Natural killer cell treated with Interleukin-12 subunit alpha and Interleukin-12 subunit beta and Interleukin-15 and Interleukin-18, amount 100 ng/mL, for 72 hours (primary cell): ENCODE measurements around the gene TPMT. TPM values are rescaled to one million over a fixed set of nuclear protein-coding genes. Genes with fewer than 3 reads are reported as not detected.
A peak's percentile ranks its signal among the peaks of the same experiment; 100 is the strongest.

Experiments
- ATAC-seq, 2 donors: fragments of 150-1000 bp; cut with Tn5 transposase in 1 of 2; sonication (Bioruptor Pico), chemical (Tn5 transposase) in 1 of 2; 2 replicates each; pipeline ENCODE4 v1.10.0; 2021
- DNase-seq: peaks from one replicate; pipeline ENCODE4 v3.0.0; 2022; ENCODE audit warnings: low spot score
- H3K27ac Mint-ChIP-seq, 2 donors: 1 replicate in 1 of 2; 2 replicates in 1 of 2; pipeline ENCODE4 v1.8.0; 2022; ENCODE audit warnings: mixed read lengths in 2 of 2, mild to moderate bottlenecking in 1 of 2, moderate library complexity in 1 of 2
- H3K27me3 Mint-ChIP-seq, 2 donors: 1 replicate in 1 of 2; 2 replicates in 1 of 2; pipeline ENCODE4 v1.8.0; 2022; ENCODE audit warnings: mixed read lengths in 2 of 2
- H3K36me3 Mint-ChIP-seq: one replicate; pipeline ENCODE4 v1.8.0; 2022; ENCODE audit warnings: mixed read lengths
- H3K4me1 Mint-ChIP-seq, 2 donors: 1 replicate in 1 of 2; 2 replicates in 1 of 2; pipeline ENCODE4 v1.8.0; 2022; ENCODE audit warnings: low read depth in 2 of 2, mixed read lengths in 2 of 2, mild to moderate bottlenecking in 1 of 2
- H3K4me3 Mint-ChIP-seq: one replicate; pipeline ENCODE4 v1.8.0; 2022; ENCODE audit warnings: mixed read lengths
- H3K9me3 Mint-ChIP-seq: 2 replicates; pipeline ENCODE4 v1.8.0; 2022; ENCODE audit warnings: mixed read lengths
- total RNA-seq, 2 donors: library from RNA; stranded (reverse); gene quantifications; one replicate each; pipeline ENCODE4 v1.2.3, GENCODE V29; 2022

TPMT gene
- total RNA-seq, 2 donors from 2014 or later: 10.2 to 14.7 TPM

DNA sequence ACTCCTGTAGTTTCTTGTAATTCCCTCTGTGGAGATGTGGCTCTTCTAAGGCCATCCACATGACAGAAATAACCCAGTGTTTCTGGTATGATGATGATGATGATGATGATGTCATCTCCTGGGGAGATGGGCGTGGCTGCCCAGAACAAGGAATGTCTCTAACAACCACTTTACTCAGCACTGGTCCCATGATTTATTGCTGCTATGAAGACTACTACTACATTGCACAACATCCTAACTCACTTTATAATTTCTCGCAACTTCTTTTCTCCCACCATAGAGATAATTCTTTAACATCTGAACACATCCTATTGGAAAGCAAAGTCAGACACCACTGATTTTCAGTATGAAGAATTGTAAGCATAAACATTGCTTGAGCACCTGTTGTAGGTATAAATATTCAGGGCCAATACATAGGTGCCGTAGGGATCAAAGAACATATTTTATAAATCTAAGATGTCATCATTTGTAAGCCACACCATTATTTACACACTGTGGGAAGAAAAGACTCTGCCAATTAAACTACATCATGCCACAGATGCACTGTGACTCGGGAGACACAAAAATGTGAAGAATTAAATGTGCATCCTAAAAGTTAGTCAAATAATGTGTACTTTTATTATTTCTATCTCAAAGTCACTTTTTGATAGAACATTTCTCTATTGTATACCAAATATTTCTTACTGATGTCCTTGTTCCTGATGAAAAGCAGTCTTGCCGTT is 6.4 kb downstream of the TPMT start:
- ATAC-seq: no peak
- H3K27me3 Mint-ChIP-seq: no peaks in the 10 kb centered on the region
- H3K9me3 Mint-ChIP-seq: no peaks in the 10 kb centered on the region
- peaks cover 11 to 15% of the 10 kb centered on the region in 2 donors for H3K4me1 Mint-ChIP-seq
- H3K4me3 Mint-ChIP-seq: no peak overlapping the region
- H3K27ac Mint-ChIP-seq: no peak overlapping the region
- DNase-seq: no peak
- H3K36me3 Mint-ChIP-seq: peaks cover 14% of the 10 kb centered on the region

DNA sequence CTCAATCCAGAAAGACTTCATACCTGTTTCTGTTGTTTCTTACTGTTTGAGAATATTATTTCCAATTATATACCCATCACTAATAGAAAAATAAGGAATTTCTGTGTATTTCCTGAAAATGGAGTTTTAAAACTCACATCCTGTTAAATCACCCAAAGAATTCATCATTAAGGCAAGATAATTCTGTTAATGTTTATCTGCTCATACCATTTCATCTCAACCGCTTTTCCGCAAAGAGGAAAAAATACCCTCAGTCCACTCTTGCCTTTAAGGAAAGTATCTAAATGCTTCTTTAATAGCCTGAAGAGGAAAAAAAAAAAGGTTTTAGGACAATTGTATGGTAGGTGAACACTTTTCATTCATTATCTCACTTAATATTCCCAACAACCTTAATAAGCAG is 7.3 kb downstream of the TPMT start:
- Mint-ChIP-seq H3K4me3 (no peak overlapping the region), H3K27me3 (no peaks in the 10 kb centered on the region)
- ATAC-seq: no peak

DNA sequence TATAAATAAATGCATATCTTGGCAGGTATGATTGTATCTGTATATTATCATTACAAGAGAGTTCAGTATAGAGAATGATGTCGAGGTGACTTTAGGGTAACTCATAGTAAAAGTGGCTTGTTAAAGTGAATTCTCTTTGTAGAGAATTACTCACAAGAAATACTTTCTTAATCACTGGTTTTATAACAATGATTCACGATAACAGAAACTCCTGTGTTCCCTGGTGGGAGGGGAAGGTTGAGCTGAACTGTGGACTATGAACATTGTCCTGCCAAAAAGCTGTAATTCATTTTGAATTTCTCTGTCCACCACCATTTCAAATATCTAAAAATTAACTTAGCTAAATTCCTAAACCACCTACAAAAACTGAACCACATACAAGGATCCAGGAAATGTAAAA is 7.7 kb downstream of the TPMT start:
- Mint-ChIP-seq H3K9me3 (no peaks in the 10 kb centered on the region), H3K27me3 (no peaks in the 10 kb centered on the region), H3K4me1 (peaks cover under 1 to 4% of the 10 kb centered on the region in 2 donors), H3K4me3 (no peak overlapping the region), H3K27ac (no peak overlapping the region), H3K36me3 (peaks cover 22% of the 10 kb centered on the region)
- ATAC-seq: no peak
- no peak for DNase-seq

More for the DNA sequence above, 7.3 kb downstream of the TPMT start:
- DNase-seq: no peak
- Mint-ChIP-seq H3K4me1 (peaks cover 5 to 8% of the 10 kb centered on the region in 2 donors), H3K36me3 (peaks cover 21% of the 10 kb centered on the region), H3K27ac (no peak overlapping the region), H3K9me3 (no peaks in the 10 kb centered on the region)

DNA sequence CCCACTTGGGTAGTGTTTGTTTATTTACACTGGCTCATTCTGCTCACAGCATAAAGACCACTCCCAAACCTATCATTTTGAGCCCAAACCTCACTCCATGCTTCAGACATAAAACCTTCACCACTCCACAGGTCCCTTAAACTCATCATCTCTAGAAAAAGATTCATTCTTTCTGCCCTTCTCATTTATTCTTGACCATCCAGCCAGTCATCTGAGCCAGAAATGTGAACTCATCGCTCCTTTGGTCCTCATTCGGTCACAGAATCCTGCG is 12.4 kb downstream of the TPMT start:
- no peak overlapping the region for H3K27ac Mint-ChIP-seq
- no peaks in the 10 kb centered on the region for H3K9me3 Mint-ChIP-seq
- H3K27me3 Mint-ChIP-seq: no peaks in the 10 kb centered on the region
- DNase-seq (no peak), ATAC-seq (no peak)
- no peak overlapping the region for H3K4me3 Mint-ChIP-seq
- H3K36me3 Mint-ChIP-seq: peaks cover 31% of the 10 kb centered on the region
- H3K4me1 Mint-ChIP-seq: no peaks in the 10 kb centered on the region

DNA sequence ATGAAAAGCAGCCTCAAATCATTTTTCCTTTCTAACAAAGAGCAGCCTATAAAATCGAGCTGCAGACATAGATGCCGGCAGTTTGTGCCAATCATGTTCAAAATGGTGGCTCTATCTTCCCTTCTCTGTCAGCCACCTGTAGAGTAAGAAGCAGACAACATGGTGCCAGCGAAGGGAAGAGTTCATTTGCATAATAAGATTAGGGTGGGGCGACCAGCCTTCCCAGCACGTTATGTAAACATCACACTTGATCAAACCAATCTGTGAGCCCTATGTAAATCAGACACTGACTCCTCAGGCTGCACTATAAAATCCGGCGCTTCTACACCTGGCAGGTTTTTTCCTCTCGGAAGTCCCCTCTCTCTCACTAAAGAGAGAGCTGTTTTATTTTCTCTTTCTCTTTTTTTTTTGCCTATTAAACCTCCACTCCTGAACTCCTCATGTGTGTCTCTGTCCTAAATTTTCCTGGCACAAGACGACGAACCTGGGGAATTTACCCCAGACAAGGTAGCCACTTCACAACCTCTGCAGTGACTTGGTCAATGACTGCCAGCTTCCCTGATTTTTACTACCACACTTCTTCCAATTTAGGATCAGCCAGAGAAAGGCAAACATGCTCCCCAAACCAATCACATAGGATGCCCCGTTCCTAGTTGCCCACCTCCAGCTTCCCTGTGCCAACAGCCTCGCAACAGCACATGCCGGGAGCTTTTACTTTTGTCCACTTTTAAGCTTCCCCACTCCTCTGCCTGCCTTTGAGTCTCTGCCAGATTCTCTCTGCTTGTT is 12.9 kb downstream of the TPMT start:
- Mint-ChIP-seq H3K27me3 (no peaks in the 10 kb centered on the region), H3K4me3 (no peak overlapping the region), H3K27ac (no peak overlapping the region), H3K9me3 (no peaks in the 10 kb centered on the region), H3K36me3 (peaks cover 31% of the 10 kb centered on the region), H3K4me1 (no peaks in the 10 kb centered on the region)
- ATAC-seq (no peak), DNase-seq (no peak)

DNA sequence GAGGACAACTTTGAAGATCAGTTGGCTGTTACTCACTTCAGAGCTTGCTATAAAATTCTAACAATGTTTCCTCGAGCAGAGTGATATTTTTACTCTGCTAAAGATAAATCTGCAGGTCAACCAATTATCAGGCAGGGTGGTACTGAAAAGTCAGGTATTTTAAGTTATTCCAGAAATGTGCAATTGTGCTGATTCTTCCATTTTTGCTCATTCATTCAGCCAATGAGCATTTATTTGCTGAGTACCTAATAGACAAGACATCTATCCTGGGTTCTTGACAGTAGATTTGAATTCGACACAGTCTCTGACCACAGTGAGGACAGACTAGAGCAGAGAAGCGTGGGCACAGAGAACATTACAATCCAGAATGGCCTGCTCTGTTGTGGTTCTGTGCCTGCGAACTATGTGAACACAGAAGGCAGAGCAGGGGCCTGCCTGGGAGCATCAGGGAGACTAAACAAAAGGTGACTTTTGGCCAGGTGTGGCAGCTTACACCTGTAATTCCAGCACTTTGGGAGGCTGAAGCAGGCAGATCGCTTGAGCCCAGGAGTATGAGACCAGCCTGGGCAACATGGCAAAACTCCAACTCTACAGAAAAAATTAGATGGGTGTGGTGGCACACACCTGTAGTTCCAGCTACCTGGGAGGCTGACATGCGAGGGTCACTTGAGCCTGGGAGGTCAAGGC is 14.8 kb downstream of the TPMT start:
- Mint-ChIP-seq H3K9me3 (no peaks in the 10 kb centered on the region), H3K27ac (no peak overlapping the region), H3K4me3 (no peak overlapping the region), H3K4me1 (no peaks in the 10 kb centered on the region), H3K36me3 (peaks cover 31% of the 10 kb centered on the region), H3K27me3 (no peaks in the 10 kb centered on the region)
- DNase-seq: no peak
- ATAC-seq: no peak

DNA sequence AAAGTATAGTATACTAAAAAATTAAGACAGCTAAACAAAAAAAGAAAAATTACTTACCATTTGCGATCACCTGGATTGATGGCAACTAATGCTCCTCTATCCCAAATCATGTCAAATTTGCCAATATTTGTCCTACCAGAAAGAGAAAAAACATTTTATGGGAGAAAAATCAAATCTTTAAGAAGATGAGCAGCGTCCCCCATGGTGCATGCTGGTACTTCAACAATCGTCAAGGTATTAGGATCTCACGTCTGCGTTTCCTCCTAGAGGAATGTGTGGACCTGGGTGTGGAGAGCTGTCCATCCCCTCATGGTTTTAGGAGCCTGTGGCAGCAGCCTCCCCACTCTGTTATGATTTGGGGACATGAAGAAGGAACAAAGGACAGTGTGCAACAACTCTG is 16.0 kb downstream of the TPMT start:
- ATAC-seq: no peak
- no peaks in the 10 kb centered on the region for H3K9me3 Mint-ChIP-seq
- no peak overlapping the region for H3K27ac Mint-ChIP-seq
- no peaks in the 10 kb centered on the region for H3K27me3 Mint-ChIP-seq
- DNase-seq: no peak
- H3K4me1 Mint-ChIP-seq: no peaks in the 10 kb centered on the region
- no peak overlapping the region for H3K4me3 Mint-ChIP-seq
- H3K36me3 Mint-ChIP-seq: peaks cover 31% of the 10 kb centered on the region

DNA sequence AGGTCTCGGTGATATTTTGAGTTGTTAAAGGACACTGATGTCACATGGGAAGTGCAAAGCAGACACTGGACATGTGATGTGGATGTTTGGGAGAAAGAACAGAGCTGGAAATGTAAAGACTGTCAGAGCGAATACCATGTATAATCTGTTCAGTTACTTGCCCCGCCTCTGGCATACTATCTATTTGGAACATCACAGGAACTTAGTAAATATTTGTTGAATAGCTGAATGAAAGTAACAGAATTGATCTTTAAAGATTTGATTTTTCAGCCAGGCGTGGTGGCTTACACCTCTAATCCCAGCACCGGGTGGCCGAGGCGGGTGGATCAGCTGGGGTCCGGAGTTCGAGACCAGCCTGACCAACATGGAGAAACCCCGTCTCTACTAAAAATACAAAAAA is 18.6 kb downstream of the TPMT start:
- DNase-seq (no peak), ATAC-seq (no peak)
- Mint-ChIP-seq H3K27me3 (no peaks in the 10 kb centered on the region), H3K27ac (no peak overlapping the region), H3K4me3 (no peak overlapping the region), H3K9me3 (no peaks in the 10 kb centered on the region), H3K36me3 (peaks cover 25% of the 10 kb centered on the region), H3K4me1 (no peaks in the 10 kb centered on the region)

DNA sequence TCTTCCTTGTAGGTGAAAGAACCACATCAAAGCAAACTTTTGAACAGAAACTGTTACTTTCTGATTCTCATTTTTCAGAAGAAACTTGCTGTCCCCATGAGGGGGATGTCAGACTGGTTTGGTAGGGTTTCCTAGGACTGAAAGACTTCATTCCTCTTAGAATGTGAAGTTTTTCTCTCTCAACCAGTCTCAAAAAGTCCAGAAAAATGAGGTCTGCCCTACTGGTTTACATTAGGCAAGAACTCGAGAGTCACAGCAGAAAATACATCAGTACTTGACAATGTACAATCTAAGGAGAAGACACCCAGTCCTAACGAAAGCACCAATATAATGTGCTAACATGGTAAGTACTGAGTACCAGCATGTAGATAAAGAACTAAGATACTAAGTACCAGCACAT is 19.7 kb downstream of the TPMT start:
- ATAC-seq (no peak), DNase-seq (no peak)
- no peak overlapping the region for H3K4me3 Mint-ChIP-seq
- no peaks in the 10 kb centered on the region for H3K4me1 Mint-ChIP-seq
- no peaks in the 10 kb centered on the region for H3K27me3 Mint-ChIP-seq
- H3K27ac Mint-ChIP-seq: no peak overlapping the region
- H3K9me3 Mint-ChIP-seq: no peaks in the 10 kb centered on the region
- H3K36me3 Mint-ChIP-seq: peaks cover 20% of the 10 kb centered on the region

DNA sequence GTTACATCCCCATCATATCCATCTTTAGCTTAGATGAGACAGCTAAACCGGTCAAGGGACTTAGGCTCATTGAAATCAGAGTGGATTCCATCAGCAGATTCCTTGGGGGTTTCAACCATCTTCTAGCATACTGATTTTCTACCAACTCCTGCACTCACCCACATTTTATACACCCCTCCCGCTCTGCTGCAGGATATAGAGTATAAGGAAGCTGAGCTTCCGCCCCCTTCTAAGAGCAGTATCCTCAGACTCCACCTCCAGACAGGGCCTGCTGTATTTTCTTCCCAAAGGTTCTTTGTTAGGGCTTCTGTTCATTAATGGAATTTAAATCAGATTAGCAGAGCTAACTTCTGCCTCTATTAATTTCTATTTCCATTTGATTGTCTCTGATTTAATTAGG is 22.5 kb downstream of the TPMT start:
- no peaks in the 10 kb centered on the region for H3K27me3 Mint-ChIP-seq

DNA sequence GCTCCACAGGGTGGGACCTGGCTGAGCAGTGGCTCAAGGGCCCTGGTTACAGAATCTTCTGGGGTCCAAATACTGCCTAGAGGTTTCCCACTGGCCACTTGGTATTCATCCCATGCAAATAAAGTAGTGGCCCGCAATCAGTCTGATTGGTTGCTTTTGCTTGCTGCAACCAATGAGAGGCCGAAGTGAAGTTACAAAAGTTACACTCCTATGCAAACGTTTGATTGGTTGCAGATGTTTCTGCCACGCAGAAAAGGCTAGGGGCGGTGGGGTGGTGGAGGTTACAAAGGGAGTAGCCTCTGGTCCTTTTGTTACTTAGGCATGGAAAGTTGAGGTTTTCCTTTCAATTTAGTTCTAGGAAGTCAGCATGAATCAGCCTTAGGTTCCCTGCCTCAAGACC is 28.8 kb downstream of the TPMT start:
- ATAC-seq (no peak), DNase-seq (no peak)
- H3K36me3 Mint-ChIP-seq: peaks cover 6% of the 10 kb centered on the region
- H3K4me3 Mint-ChIP-seq: no peak overlapping the region
- H3K27ac Mint-ChIP-seq: no peak overlapping the region
- no peaks in the 10 kb centered on the region for H3K9me3 Mint-ChIP-seq
- peaks cover 7 to 8% of the 10 kb centered on the region in 2 donors for H3K4me1 Mint-ChIP-seq
- no peaks in the 10 kb centered on the region for H3K27me3 Mint-ChIP-seq

More for the DNA sequence above, 22.5 kb downstream of the TPMT start:
- Mint-ChIP-seq H3K9me3 (no peaks in the 10 kb centered on the region), H3K27ac (no peak overlapping the region), H3K4me1 (no peaks in the 10 kb centered on the region), H3K36me3 (peaks cover 16% of the 10 kb centered on the region), H3K4me3 (no peak overlapping the region)
- no peak for DNase-seq
- no peak for ATAC-seq

DNA sequence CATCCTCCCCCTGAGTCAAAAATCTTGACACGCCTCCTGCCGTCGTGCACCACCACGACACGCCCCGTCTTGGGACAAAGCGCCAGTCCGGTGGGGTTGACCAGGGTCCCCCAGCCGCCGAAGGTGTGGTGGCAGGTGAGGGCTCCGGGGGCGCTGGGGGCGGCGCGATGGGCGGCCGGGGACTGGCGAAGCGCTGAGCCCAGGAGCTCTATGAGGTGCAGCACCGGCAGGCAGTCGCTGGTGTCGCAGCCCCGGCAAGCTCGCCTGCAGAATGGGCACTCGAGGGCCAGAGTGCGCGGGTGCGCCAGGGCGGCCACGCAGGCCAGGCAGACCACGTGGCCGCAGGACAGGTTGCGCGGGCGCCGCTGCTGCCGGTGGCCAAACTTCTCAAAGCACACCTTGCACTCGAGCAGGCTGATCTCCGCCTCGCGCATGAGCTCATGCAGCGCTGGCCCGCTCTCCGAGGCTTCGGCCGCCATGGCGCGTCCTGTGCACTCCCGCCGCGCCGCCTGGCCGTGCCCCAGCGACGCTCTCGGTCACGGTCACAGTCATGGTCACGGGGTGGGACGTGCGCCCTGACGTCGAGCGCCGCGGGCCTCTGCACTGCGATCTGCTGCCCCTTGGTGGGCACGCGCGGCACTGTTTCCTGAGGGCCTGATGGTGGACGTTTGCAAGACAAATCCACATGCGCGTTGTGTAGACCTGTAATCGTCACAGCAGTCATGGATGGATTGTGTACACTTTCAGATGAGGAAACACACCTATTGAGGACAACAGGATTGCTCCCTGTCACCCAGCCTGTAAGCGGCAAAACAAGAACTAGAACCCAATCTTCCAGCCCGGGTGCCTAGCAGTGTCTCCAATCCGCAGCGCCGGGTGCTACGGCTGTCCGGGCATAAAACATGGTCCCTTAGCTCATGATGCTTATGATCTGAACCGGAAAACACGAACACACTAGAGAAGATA is 32.5 kb downstream of the TPMT start, which contains the start of gene NHLRC1:
Gene NHLRC1, minus strand, starts transcription at position 550 of the 966 bp plus-strand sequence. Its CDS starts 71 bp downstream, at position 479.
- Mint-ChIP-seq H3K9me3 (no peaks in the 10 kb centered on the region), H3K4me1 (peaks cover 7 to 8% of the 10 kb centered on the region in 2 donors), H3K36me3 (no peaks in the 10 kb centered on the region), H3K27me3 (peaks cover 0 to 7% of the 10 kb centered on the region in 2 donors), H3K27ac (peak within 1 kb of the TSS; percentile 3 to 28), H3K4me3 (peak within 1 kb of the TSS; percentile 89)
- ATAC-seq (peak; percentile 99 to 100), DNase-seq (peak; percentile 84)

DNA sequence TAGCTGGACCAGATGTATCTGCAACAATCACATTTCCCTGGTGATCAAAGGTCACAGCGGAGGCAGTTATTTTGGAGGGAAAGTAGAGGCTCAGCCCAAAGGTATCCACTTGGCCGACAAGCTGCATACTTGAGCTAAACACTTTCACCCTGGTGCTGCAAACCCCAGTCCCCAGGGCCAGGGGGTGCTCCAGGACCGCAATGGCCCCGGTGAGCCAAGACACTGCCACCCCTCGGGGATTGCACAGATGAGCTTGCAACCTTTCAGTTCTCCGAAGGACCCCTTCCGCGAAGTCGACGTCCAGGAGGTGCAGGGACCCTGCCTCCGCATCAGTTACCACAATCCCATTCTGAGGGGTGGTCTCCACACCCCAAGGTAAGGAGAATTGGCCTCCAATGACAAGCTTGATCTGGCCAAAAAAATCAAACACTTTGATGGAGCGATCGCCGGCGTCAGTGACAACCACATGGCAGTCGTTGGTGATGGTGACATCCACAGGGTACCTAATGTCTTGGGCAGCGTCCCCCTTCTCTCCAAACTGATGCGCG is 33.2 kb downstream of the TPMT start:
- H3K27me3 Mint-ChIP-seq: peaks cover 0 to 7% of the 10 kb centered on the region in 2 donors

More for the DNA sequence above, 33.2 kb downstream of the TPMT start:
- Mint-ChIP-seq H3K9me3 (no peaks in the 10 kb centered on the region), H3K4me3 (peak overlapping the region; percentile 10), H3K4me1 (peaks cover 7 to 8% of the 10 kb centered on the region in 2 donors), H3K36me3 (no peaks in the 10 kb centered on the region), H3K27ac (no peak overlapping the region)
- ATAC-seq (no peak), DNase-seq (no peak)
